ENCODE data around the gene TNRC18.
A peak's percentile ranks its signal among the peaks of the same experiment; 100 is the strongest.
"Not testable (repeated sequence)": the region's sequence is repeated elsewhere in the genome, so short reads cannot be mapped to it uniquely, and the experiment has no call there.

Gene TNRC18

GRCh38 chr7:5289355-5289754, 134.3 kb downstream of the TNRC18 start:
- DNase-seq: no peak

- DNase-seq: not testable (repeated sequence)
These were observed 135.1 kb downstream of the TNRC18 start for GRCh38 chr7:5288560-5288959.

- no peak for DNase-seq
These were observed 135.8 kb downstream of the TNRC18 start for GRCh38 chr7:5287802-5288201.

- DNase-seq: not testable (repeated sequence)
These were observed 136.3 kb downstream of the TNRC18 start for GRCh38 chr7:5287373-5287772.

GRCh38 chr7:5286933-5287332, 136.7 kb downstream of the TNRC18 start:
- DNase-seq: no peak

GRCh38 chr7:5284304-5285281, 139.0 kb downstream of the TNRC18 start:
- no peak for DNase-seq

- DNase-seq: no peak
These were observed 140.0 kb downstream of the TNRC18 start for GRCh38 chr7:5283421-5284303.

DNA sequence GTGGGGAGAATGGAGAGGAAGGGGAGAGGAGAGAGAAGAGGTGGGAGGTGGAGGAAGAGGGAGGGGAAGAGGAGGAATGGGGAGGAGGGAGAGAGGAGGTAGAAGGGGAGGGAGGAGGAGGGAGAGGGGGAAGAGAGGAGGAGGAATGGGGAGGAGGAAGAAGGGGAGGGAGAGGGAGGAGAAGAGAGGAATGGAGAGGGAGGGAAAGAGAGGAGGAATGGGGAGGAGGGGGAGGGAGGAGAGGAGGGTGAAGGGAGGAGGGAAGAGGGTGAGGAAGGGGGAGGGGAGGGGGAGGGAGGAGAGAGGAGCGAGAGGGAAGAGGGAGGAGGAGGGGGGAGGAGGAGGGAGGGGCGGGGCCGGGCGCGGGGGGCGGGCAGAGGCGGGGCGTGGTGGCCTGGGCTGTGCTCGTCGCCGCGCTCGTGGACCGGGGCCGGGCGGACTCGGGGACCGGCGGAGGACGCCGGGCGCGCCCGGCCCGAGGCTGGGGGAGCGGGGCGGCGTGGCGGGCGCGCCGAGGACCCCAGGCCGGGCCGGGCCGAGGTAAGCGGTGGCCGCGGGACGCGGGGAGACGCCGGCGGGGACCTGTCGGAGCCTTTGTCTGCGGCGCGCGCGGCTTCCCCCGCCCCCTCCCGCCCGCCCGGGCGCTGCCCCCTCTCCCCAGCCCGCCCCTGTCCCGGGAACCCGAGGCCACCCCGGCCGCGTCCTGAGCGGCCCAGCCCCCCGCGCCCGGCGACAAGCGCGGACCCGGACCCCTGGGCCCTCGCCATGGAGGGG, 140.9 kb downstream of the TNRC18 start, which contains the start of gene SLC29A4:
Gene SLC29A4, plus strand, starts transcription at position 401 of the 774 bp plus-strand sequence. CDS start 4,874 bp downstream, outside the sequence.
- DNase-seq: peak; percentile 35

DNA sequence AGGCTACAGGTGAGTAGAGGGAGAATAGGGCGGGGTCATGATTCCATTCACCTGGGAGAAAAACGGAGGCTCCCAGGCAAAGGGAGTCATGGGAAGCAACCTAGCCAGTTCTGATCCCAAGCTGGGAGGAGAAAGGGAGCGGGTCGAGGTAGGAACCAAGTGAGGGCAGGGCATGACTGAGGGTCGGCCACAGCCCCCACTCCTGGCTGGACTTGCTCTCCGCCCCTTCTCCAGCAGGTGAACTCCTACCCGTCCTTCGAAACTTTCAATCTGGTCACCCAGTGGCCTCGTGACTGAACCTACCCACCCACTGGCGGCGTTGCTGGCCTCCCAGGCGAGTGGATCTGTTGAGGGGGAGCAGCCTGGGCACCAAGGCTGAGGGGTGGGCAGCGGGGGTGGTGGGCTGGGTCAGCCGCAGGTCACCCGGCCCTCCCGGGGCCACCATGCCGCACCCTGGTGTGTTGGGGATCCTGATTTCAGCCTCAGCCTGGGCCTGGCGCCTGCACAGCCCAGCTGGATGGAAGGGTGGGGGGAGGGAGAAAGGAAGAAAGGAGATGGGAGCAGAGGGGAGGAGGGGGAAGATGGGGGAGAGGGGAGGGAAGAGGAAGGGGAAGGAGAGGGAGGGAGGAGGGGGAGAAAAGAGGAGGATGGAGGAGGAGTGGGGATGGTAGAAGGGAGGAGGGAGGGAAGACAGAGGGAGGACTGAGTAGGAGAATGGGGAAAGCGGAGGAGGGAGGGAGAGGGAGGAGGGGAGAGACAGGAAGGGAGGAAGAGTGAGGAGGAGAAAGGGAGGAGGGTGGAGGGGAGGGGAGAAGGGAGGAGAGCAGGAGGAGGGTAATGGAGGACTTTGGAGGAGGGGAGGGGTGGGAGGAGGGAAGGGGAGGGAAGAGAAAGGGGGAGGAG, 141.8 kb downstream of the TNRC18 start:
- DNase-seq: not testable (repeated sequence)

GRCh38 chr7:5279734-5280133, 143.9 kb downstream of the TNRC18 start:
- no peak for DNase-seq

- peak; percentile 20 for DNase-seq
These were observed 144.9 kb downstream of the TNRC18 start for GRCh38 chr7:5278766-5279165.

DNA sequence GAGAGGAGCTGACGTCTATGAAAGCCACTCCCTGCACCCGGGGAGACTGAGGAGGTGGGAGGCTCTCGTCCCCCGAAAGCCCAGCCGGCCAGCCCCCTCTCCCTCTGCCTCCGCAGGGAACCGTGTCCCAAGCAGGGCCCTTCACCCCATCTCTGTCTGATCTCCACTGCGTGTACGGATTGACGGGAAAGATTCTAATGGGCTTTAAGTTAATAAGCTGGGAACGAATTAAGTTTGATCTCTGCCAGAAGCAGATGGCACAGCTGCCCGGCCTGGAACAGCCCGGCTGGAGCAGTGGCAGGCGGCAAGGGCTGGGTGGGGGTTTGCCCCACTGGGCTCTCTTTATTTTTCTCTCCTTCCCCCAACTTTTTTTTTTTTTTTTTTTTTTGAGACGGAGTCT, 147.0 kb downstream of the TNRC18 start:
- no peak for DNase-seq

GRCh38 chr7:5276123-5276522, 147.5 kb downstream of the TNRC18 start:
- DNase-seq: not testable (repeated sequence)

DNA sequence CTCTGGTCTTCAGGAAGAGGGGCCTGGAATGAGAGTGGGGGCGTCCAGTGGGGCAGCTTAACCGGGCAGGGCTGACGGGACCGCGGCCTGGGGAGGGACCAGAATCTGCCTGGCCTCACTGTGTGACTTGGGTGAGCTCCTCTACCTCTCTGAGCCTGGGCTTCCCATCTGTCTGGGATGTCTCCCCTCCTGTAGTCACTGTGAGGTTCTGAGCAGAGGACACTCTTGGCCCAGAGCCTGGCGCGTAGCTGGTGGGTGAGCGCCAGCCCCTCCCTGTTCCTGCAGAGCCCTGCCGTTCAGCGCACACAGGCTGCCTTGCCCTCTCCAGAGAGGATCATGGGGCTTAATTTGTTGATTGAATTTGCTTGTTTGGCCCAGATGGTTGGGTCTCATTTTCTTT, 148.1 kb downstream of the TNRC18 start:
- not testable (repeated sequence) for DNase-seq

GRCh38 chr7:5274985-5275431, 148.6 kb downstream of the TNRC18 start:
- not testable (repeated sequence) for DNase-seq

DNA sequence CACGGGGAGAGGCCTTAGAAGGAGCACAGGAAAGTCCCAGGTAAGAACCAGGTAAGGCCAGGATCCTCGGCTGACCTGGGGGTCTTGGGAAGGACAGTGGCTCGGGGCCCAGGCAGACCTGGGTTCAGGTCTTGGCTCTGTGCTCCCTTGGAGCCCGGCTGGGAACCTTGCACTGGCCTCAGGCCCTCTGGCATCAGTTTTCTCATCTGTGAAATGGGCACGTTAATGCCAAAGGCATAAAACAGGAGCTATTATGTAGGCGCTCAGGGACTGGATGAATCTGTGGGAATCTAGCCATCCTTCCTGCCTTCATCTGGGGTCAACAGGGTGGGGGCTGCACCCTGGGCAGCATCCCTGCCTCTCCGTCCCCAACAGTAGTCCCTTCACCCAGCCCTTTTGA, 149.2 kb downstream of the TNRC18 start:
- no peak for DNase-seq

GRCh38 chr7:5273831-5274405, 149.7 kb downstream of the TNRC18 start:
- not testable (repeated sequence) for DNase-seq

DNA sequence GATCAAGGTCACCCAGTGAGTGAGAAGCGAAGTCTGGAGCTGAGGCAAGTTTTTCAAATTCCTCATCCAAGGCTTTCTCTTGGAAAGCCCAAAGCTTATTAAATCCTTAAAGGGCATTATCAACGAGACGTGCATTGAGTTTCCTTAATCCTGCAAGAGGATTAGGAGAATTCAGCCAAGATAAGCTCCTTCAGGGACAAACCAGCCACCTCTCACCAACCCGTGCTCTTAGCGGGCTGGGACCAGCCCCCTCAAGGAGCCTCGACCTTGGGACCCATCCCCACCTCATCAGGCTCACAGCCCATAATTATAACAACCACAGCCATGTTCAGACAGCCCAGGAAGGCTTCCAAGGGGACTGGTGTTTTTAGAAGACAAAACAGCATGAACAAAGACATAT, 152.8 kb downstream of the TNRC18 start:
- DNase-seq: no peak

- not testable (repeated sequence) for DNase-seq
These were observed 153.5 kb downstream of the TNRC18 start for GRCh38 chr7:5269992-5270657.

DNA sequence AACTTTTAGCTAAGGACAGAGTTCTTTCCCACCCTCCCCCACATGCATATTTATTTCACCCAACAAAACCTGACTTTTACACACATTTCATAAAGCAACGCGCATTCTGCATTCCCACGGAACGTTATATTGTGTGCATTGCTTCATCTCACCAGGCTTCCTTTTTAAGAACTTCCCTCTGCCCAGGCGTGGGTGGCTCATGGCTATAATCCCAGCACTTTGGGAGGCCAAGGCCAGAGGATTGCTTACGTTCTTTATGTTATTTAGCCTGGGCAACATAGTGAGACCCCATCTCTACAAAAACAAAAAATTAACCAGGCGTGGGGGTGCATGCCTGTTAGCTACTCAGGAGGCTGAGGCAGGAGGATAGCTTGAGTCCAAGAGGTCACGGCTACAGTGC, 155.8 kb downstream of the TNRC18 start:
- DNase-seq: not testable (repeated sequence)

Data from fibroblast of skin of abdomen (primary cell).